Spleen (tissue), 7 donors: ENCODE data around the gene CA12.
"Not testable (repeated sequence)": the region's sequence is repeated elsewhere in the genome, so short reads cannot be mapped to it uniquely, and the experiment has no call there.

ENCODE experiments used
- CTCF ChIP-seq, 11 experiments: fragments of 200-600 bp in 7 of 11; fragments of 450-650 bp in 4 of 11; sonication (generic) in 4 of 11; IDR thresholded peaks in 8 of 11; conservative IDR thresholded peaks in 3 of 11; 1 replicate in 7 of 11; 2 replicates in 4 of 11; pipeline versions ENCODE4 v1.4.0 to v1.8.0; 2016 to 2021; ENCODE audit warnings: antibody characterized with exemption in 11 of 11, inconsistent platforms in 4 of 11, mild to moderate bottlenecking in 1 of 11
- POLR2A ChIP-seq, 3 donors: fragments of 450-650 bp; IDR thresholded peaks; one replicate each; pipeline ENCODE4 v1.5.1; 2017; ENCODE audit warnings: antibody characterized with exemption in 3 of 3, mild to moderate bottlenecking in 1 of 3
- POLR2AphosphoS5 ChIP-seq, 3 donors: sonication (generic); formaldehyde crosslinking; IDR thresholded peaks; one replicate each; pipeline ENCODE4 v1.5.1; 2017; ENCODE audit warnings: antibody characterized with exemption in 3 of 3
- donor health status: DM: no; HTN: no; CAD: no; lungs with moderate emphysema.
- donor health status: DM: no; HTN: no; CAD: no.
- donor health status: DM: no; HTN: no; CAD: no.

- TF ChIP-seq CTCF (IDR thresholded peaks at IDR 0.05 in 8 of 11, conservative IDR thresholded peaks at IDR 0.05 in 3 of 11); POLR2AphosphoS5 (IDR thresholded peaks at IDR 0.05); POLR2A (IDR thresholded peaks at IDR 0.05): not testable (repeated sequence)
Measured at GRCh38 chr15:63342996-63343562, 38.6 kb downstream of the CA12 start.
